WTC11 (cell line): Measurements from ENCODE around the gene GNPDA1. TPM values are rescaled to one million over a fixed set of nuclear protein-coding genes. Genes with fewer than 3 reads are reported as not detected.

Experiments
- CREB1 ChIP-seq: sonication (generic); formaldehyde crosslinking; IDR thresholded peaks from 2 replicates; pipeline ENCODE4 v1.8.0; 2023; ENCODE audit warnings: mild to moderate bottlenecking, missing genetic modification reagents
- ESRRA ChIP-seq: sonication (generic); formaldehyde crosslinking; IDR thresholded peaks from 2 replicates; pipeline ENCODE4 v1.8.1; 2022; ENCODE audit warnings: mild to moderate bottlenecking, missing genetic modification reagents, borderline replicate concordance
- FOXJ3 ChIP-seq: sonication (generic); formaldehyde crosslinking; IDR thresholded peaks from 2 replicates; pipeline ENCODE4 v1.9.0; 2021; ENCODE audit warnings: missing genetic modification reagents, mild to moderate bottlenecking, borderline replicate concordance
- FOXK1 ChIP-seq: sonication (generic); formaldehyde crosslinking; IDR thresholded peaks from 2 replicates; pipeline ENCODE4 v1.8.0; 2022; ENCODE audit warnings: mild to moderate bottlenecking, moderate library complexity, missing genetic modification reagents
- FOXP1 ChIP-seq: sonication (generic); formaldehyde crosslinking; IDR thresholded peaks from 2 replicates; pipeline ENCODE4 v1.8.0; 2022; ENCODE audit warnings: missing genetic modification reagents, mild to moderate bottlenecking, moderate library complexity, borderline replicate concordance
- GRHL2 ChIP-seq: fragments of 250-450 bp; sonication (Bioruptor Pico); IDR thresholded peaks from 2 replicates; pipeline ENCODE4 v1.8.0; 2022; ENCODE audit warnings: mild to moderate bottlenecking, moderate library complexity; ENCODE audit not compliant: insufficient replicate concordance, severe bottlenecking
- GTF2I ChIP-seq: fragments of 250-450 bp; sonication (Bioruptor Pico); conservative IDR thresholded peaks from 2 replicates; pipeline ENCODE4 v1.4.0; 2021; ENCODE audit warnings: mild to moderate bottlenecking
- MXD4 ChIP-seq: fragments of 250-450 bp; sonication (Bioruptor Pico); IDR thresholded peaks from 2 replicates; pipeline ENCODE4 v1.8.0; 2021; ENCODE audit warnings: mild to moderate bottlenecking, moderate library complexity, borderline replicate concordance
- MYBL2 ChIP-seq: sonication (generic); formaldehyde crosslinking; IDR thresholded peaks from 2 replicates; pipeline ENCODE4 v1.8.1; 2023; ENCODE audit warnings: mild to moderate bottlenecking, moderate library complexity, missing genetic modification reagents
- NFATC4 ChIP-seq: fragments of 250-450 bp; sonication (Bioruptor Pico); IDR thresholded peaks from 2 replicates; pipeline ENCODE4 v1.9.0; 2021; ENCODE audit warnings: mild to moderate bottlenecking
- NFE2L1 ChIP-seq: sonication (generic); formaldehyde crosslinking; IDR thresholded peaks from 2 replicates; pipeline ENCODE4 v1.8.1; 2023; ENCODE audit warnings: missing genetic modification reagents
- NFYB ChIP-seq: sonication (generic); formaldehyde crosslinking; conservative IDR thresholded peaks from 2 replicates; pipeline ENCODE4 v1.8.0; 2022; ENCODE audit warnings: low read depth, missing genetic modification reagents
- NR1H2 ChIP-seq: sonication (generic); formaldehyde crosslinking; IDR thresholded peaks from 2 replicates; pipeline ENCODE4 v1.9.0; 2021; ENCODE audit warnings: mild to moderate bottlenecking, moderate library complexity, missing genetic modification reagents
- OVOL2 ChIP-seq: fragments of 250-450 bp; sonication (Bioruptor Pico); IDR thresholded peaks from 2 replicates; pipeline ENCODE4 v1.9.0; 2021; ENCODE audit warnings: mild to moderate bottlenecking, borderline replicate concordance
- PRRX2 ChIP-seq: fragments of 250-450 bp; sonication (Bioruptor Pico); IDR thresholded peaks from 2 replicates; pipeline ENCODE4 v1.8.0; 2021; ENCODE audit warnings: mild to moderate bottlenecking
- RELA ChIP-seq: sonication (generic); formaldehyde crosslinking; IDR thresholded peaks from 2 replicates; pipeline ENCODE4 v1.8.1; 2022; ENCODE audit warnings: missing genetic modification reagents, mild to moderate bottlenecking, borderline replicate concordance
- ZBTB21 ChIP-seq: sonication (generic); formaldehyde crosslinking; IDR thresholded peaks from 2 replicates; pipeline ENCODE4 v1.8.1; 2023; ENCODE audit warnings: mild to moderate bottlenecking, missing genetic modification reagents, borderline replicate concordance
- ZNF396 ChIP-seq: fragments of 250-450 bp; sonication (Bioruptor Pico); IDR thresholded peaks from 2 replicates; pipeline ENCODE4 v1.8.0; 2021; ENCODE audit warnings: mild to moderate bottlenecking, moderate library complexity, borderline replicate concordance
- total RNA-seq: library from RNA; stranded (reverse); gene quantifications from 3 replicates; pipeline ENCODE4 v1.2.3, GENCODE V29; 2021
- TF ChIP-seq, protein P1 (sequence below): fragments of 250-450 bp; sonication (Bioruptor Pico); IDR thresholded peaks from 2 replicates; pipeline ENCODE4 v1.8.0; 2021; ENCODE audit warnings: mild to moderate bottlenecking
- TF ChIP-seq, protein P2 (sequence below): sonication (generic); formaldehyde crosslinking; IDR thresholded peaks from 2 replicates; pipeline ENCODE4 v1.8.0; 2022; ENCODE audit warnings: mild to moderate bottlenecking, missing genetic modification reagents
- TF ChIP-seq, protein P3 (sequence below): fragments of 250-450 bp; sonication (Bioruptor Pico); IDR thresholded peaks from 2 replicates; pipeline ENCODE4 v1.9.0; 2021; ENCODE audit warnings: moderate library complexity, mild to moderate bottlenecking, inconsistent platforms, borderline replicate concordance
- TF ChIP-seq, protein P4 (sequence below): sonication (generic); formaldehyde crosslinking; conservative IDR thresholded peaks from 2 replicates; pipeline ENCODE4 v1.8.1; 2022; ENCODE audit warnings: mild to moderate bottlenecking, missing genetic modification reagents
- TF ChIP-seq, protein P5 (sequence below): fragments of 250-450 bp; sonication (Bioruptor Pico); IDR thresholded peaks from 2 replicates; pipeline ENCODE4 v2.1.2; 2022; ENCODE audit warnings: mild to moderate bottlenecking, moderate library complexity
- TF ChIP-seq, protein P6 (sequence below): sonication (generic); formaldehyde crosslinking; IDR thresholded peaks from 2 replicates; pipeline ENCODE4 v1.8.1; 2022; ENCODE audit warnings: low read depth, missing genetic modification reagents, borderline replicate concordance
- TF ChIP-seq, protein P7 (sequence below): sonication (generic); formaldehyde crosslinking; IDR thresholded peaks from 2 replicates; pipeline ENCODE4 v1.8.1; 2023; ENCODE audit warnings: mild to moderate bottlenecking, moderate library complexity, missing genetic modification reagents
- TF ChIP-seq, protein P8 (sequence below): sonication (generic); formaldehyde crosslinking; IDR thresholded peaks from 2 replicates; pipeline ENCODE4 v1.8.1; 2023; ENCODE audit warnings: mild to moderate bottlenecking, missing genetic modification reagents, moderate library complexity
- TF ChIP-seq, protein P9 (sequence below): sonication (generic); formaldehyde crosslinking; IDR thresholded peaks from 2 replicates; pipeline ENCODE4 v1.8.0; 2022; ENCODE audit warnings: mild to moderate bottlenecking, missing genetic modification reagents

GNPDA1 gene
- total RNA-seq, 1 experiment from 2014 or later = 54.8 TPM

DNA sequence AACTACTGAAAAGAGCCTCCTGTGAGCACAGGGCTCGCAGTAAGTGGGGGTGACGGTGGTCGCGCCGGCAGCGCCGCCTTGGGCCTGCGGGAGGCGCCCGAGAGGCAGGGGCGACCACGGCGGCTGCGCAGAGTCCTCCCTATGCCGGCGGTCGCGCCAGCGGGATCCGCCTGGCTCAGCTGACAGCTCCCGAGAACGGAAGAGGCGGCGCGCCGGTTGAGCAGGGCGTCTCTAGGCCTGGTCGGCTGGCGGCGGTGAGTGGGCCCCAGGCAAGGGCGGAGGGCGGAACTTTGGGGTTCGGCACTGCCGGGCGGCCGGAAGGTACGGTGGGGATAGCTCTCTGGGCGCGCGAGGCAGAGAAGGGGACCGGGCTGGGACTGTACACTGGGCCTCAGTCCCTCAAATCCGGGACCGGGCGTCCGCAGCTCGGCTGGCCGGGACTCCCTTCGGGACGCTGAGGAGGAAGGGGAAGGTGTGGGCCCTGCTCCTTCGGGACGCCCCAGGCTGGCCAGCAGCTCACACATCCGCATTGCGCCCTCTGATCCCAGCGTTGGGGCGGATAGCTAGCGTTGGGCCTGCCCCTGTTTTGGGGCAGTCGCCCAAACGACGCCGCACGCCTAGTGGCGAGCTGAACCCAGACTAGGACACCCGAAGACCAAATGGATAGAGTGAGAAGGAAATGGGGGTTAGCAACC is 43.8 kb downstream of the GNPDA1 start, which contains the start of gene RNF14 (continued):
- TF ChIP-seq, protein P1, sequence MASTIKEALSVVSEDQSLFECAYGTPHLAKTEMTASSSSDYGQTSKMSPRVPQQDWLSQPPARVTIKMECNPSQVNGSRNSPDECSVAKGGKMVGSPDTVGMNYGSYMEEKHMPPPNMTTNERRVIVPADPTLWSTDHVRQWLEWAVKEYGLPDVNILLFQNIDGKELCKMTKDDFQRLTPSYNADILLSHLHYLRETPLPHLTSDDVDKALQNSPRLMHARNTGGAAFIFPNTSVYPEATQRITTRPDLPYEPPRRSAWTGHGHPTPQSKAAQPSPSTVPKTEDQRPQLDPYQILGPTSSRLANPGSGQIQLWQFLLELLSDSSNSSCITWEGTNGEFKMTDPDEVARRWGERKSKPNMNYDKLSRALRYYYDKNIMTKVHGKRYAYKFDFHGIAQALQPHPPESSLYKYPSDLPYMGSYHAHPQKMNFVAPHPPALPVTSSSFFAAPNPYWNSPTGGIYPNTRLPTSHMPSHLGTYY (CRISPR knock-in tag) = no peak
- no peak for TF ChIP-seq NR1H2 (CRISPR knock-in tag)
- TF ChIP-seq ZNF396 (CRISPR knock-in tag) = no peak
- TF ChIP-seq, protein P2, sequence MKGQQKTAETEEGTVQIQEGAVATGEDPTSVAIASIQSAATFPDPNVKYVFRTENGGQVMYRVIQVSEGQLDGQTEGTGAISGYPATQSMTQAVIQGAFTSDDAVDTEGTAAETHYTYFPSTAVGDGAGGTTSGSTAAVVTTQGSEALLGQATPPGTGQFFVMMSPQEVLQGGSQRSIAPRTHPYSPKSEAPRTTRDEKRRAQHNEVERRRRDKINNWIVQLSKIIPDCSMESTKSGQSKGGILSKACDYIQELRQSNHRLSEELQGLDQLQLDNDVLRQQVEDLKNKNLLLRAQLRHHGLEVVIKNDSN = peak; percentile 64; the same call in 1 of the 2 replicates
- no peak for TF ChIP-seq OVOL2 (CRISPR knock-in tag)
- peak; percentile 43; the same call in 1 of the 2 replicates for TF ChIP-seq FOXK1
- TF ChIP-seq NFE2L1 (CRISPR knock-in tag) = peak; percentile 9; the same call in 1 of the 2 replicates
- no peak for TF ChIP-seq ESRRA
- TF ChIP-seq, protein P3, sequence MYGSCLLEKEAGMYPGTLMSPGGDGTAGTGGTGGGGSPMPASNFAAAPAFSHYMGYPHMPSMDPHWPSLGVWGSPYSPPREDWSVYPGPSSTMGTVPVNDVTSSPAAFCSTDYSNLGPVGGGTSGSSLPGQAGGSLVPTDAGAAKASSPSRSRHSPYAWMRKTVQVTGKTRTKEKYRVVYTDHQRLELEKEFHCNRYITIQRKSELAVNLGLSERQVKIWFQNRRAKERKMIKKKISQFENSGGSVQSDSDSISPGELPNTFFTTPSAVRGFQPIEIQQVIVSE = no peak
- TF ChIP-seq FOXP1 (CRISPR knock-in tag) = peak; percentile 91; the same call in 1 of the 2 replicates
- TF ChIP-seq, protein P4, sequence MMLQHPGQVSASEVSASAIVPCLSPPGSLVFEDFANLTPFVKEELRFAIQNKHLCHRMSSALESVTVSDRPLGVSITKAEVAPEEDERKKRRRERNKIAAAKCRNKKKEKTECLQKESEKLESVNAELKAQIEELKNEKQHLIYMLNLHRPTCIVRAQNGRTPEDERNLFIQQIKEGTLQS (CRISPR knock-in tag) = no peak
- TF ChIP-seq GTF2I (CRISPR knock-in tag) = no peak
- no peak; the same call in 1 of the 2 replicates for TF ChIP-seq MYBL2
- 0 out of 2 replicates have a peak, but pooled peaks have one; percentile 32 for TF ChIP-seq RELA
- TF ChIP-seq GRHL2 = no peak
- 0 out of 2 replicates have a peak, but pooled peaks have one; percentile 56 for TF ChIP-seq PRRX2 (CRISPR knock-in tag)
- TF ChIP-seq, protein P5, sequence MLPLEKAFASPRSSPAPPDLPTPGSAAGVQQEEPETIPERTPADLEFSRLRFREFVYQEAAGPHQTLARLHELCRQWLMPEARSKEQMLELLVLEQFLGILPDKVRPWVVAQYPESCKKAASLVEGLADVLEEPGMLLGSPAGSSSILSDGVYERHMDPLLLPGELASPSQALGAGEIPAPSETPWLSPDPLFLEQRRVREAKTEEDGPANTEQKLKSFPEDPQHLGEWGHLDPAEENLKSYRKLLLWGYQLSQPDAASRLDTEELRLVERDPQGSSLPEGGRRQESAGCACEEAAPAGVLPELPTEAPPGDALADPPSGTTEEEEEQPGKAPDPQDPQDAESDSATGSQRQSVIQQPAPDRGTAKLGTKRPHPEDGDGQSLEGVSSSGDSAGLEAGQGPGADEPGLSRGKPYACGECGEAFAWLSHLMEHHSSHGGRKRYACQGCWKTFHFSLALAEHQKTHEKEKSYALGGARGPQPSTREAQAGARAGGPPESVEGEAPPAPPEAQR (CRISPR knock-in tag) = no peak
- TF ChIP-seq CREB1 (CRISPR knock-in tag) = no peak
- no peak for TF ChIP-seq NFYB
- TF ChIP-seq, protein P6, sequence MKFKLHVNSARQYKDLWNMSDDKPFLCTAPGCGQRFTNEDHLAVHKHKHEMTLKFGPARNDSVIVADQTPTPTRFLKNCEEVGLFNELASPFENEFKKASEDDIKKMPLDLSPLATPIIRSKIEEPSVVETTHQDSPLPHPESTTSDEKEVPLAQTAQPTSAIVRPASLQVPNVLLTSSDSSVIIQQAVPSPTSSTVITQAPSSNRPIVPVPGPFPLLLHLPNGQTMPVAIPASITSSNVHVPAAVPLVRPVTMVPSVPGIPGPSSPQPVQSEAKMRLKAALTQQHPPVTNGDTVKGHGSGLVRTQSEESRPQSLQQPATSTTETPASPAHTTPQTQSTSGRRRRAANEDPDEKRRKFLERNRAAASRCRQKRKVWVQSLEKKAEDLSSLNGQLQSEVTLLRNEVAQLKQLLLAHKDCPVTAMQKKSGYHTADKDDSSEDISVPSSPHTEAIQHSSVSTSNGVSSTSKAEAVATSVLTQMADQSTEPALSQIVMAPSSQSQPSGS (CRISPR knock-in tag) = no peak
- TF ChIP-seq FOXJ3 = no peak
- TF ChIP-seq NFATC4 (CRISPR knock-in tag) = no peak
- TF ChIP-seq ZBTB21 (CRISPR knock-in tag) = no peak
- TF ChIP-seq, protein P7, sequence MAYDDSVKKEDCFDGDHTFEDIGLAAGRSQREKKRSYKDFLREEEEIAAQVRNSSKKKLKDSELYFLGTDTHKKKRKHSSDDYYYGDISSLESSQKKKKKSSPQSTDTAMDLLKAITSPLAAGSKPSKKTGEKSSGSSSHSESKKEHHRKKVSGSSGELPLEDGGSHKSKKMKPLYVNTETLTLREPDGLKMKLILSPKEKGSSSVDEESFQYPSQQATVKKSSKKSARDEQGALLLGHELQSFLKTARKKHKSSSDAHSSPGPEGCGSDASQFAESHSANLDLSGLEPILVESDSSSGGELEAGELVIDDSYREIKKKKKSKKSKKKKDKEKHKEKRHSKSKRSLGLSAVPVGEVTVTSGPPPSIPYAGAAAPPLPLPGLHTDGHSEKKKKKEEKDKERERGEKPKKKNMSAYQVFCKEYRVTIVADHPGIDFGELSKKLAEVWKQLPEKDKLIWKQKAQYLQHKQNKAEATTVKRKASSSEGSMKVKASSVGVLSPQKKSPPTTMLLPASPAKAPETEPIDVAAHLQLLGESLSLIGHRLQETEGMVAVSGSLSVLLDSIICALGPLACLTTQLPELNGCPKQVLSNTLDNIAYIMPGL = peak; percentile 96
- TF ChIP-seq, protein P8, sequence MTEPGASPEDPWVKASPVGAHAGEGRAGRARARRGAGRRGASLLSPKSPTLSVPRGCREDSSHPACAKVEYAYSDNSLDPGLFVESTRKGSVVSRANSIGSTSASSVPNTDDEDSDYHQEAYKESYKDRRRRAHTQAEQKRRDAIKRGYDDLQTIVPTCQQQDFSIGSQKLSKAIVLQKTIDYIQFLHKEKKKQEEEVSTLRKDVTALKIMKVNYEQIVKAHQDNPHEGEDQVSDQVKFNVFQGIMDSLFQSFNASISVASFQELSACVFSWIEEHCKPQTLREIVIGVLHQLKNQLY (CRISPR knock-in tag) = no peak
- TF ChIP-seq, protein P9, sequence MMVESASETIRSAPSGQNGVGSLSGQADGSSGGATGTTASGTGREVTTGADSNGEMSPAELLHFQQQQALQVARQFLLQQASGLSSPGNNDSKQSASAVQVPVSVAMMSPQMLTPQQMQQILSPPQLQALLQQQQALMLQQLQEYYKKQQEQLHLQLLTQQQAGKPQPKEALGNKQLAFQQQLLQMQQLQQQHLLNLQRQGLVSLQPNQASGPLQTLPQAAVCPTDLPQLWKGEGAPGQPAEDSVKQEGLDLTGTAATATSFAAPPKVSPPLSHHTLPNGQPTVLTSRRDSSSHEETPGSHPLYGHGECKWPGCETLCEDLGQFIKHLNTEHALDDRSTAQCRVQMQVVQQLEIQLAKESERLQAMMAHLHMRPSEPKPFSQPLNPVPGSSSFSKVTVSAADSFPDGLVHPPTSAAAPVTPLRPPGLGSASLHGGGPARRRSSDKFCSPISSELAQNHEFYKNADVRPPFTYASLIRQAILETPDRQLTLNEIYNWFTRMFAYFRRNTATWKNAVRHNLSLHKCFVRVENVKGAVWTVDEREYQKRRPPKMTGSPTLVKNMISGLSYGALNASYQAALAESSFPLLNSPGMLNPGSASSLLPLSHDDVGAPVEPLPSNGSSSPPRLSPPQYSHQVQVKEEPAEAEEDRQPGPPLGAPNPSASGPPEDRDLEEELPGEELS (CRISPR knock-in tag) = peak; percentile 76; the same call in 1 of the 2 replicates
- TF ChIP-seq MXD4 (CRISPR knock-in tag) = no peak
